Osteoblast (primary cell): Measurements from ENCODE around the gene GPR158. TPM values are rescaled to one million over a fixed set of nuclear protein-coding genes. Genes with fewer than 3 reads are reported as not detected.

Experiments used
- DNase-seq: peaks from one replicate; pipeline ENCODE4 v3.0.0; 2011; ENCODE audit warnings: low spot score, mixed read lengths; ENCODE audit not compliant: insufficient read length; ENCODE audit errors: missing footprints
- H2AFZ ChIP-seq: 2 replicates; pipeline ENCODE4 v1.6.0; 2011; ENCODE audit warnings: mild to moderate bottlenecking, low read length
- H3K27ac ChIP-seq: 2 replicates; pipeline ENCODE4 v1.5.1; 2011; ENCODE audit warnings: mild to moderate bottlenecking, low read depth, low read length, moderate library complexity
- H3K27me3 ChIP-seq: 2 replicates; pipeline ENCODE4 v1.6.0; 2012; ENCODE audit warnings: mild to moderate bottlenecking, control low read depth, inconsistent platforms, low read length, moderate library complexity; ENCODE audit not compliant: insufficient read depth
- H3K36me3 ChIP-seq: 2 replicates; pipeline ENCODE4 v1.5.1; 2011; ENCODE audit warnings: mild to moderate bottlenecking, low read length, control low read depth, moderate library complexity; ENCODE audit not compliant: insufficient read depth
- H3K4me1 ChIP-seq: 2 replicates; pipeline ENCODE4 v1.5.1; 2011; ENCODE audit warnings: mild to moderate bottlenecking, low read length, control low read depth, moderate library complexity; ENCODE audit not compliant: insufficient read depth
- H3K4me2 ChIP-seq: 2 replicates; pipeline ENCODE4 v1.6.0; 2011; ENCODE audit warnings: mild to moderate bottlenecking, low read length; ENCODE audit not compliant: insufficient read depth
- H3K4me3 ChIP-seq: fragments of 200-600 bp; sonication (generic); 3 replicates; pipeline ENCODE4 v1.5.1; 2012; ENCODE audit warnings: mild to moderate bottlenecking, low read length, inconsistent platforms; ENCODE audit not compliant: insufficient read depth
- H3K79me2 ChIP-seq: 2 replicates; pipeline ENCODE4 v1.6.0; 2012; ENCODE audit warnings: mild to moderate bottlenecking, low read length, control low read depth, inconsistent platforms; ENCODE audit not compliant: insufficient read depth
- H3K9me3 ChIP-seq: 2 replicates; pipeline ENCODE4 v1.5.1; 2011; ENCODE audit warnings: low read depth, low read length, control low read depth
- H4K20me1 ChIP-seq: 2 replicates; pipeline ENCODE4 v1.6.0; 2012; ENCODE audit warnings: mild to moderate bottlenecking, low read length, control low read depth; ENCODE audit not compliant: insufficient read depth
- CTCF ChIP-seq: IDR thresholded peaks from 2 replicates; pipeline ENCODE4 v1.5.1; 2011; ENCODE audit warnings: mild to moderate bottlenecking, low read depth, low read length, moderate library complexity; ENCODE audit errors: extremely low read depth
- total RNA-seq: library from RNA; depleted of rRNA; stranded (reverse); fragments of >200 nt; gene quantifications from 2 replicates; pipeline ENCODE4 v1.2.3, GENCODE V29; 2012

GPR158 gene
- total RNA-seq, 1 donor: under 0.01 TPM

- H4K20me1 ChIP-seq: no peaks in the 10 kb centered on the region
- H2AFZ ChIP-seq: no peak overlapping the region
- H3K36me3 ChIP-seq: no peaks in the 10 kb centered on the region
- no peak overlapping the region for H3K27ac ChIP-seq
- no peaks in the 10 kb centered on the region for H3K9me3 ChIP-seq
- H3K4me3 ChIP-seq: no peak overlapping the region
- no peak for DNase-seq
- H3K4me2 ChIP-seq: no peak overlapping the region
- no peaks in the 10 kb centered on the region for H3K79me2 ChIP-seq
- H3K4me1 ChIP-seq: no peaks in the 10 kb centered on the region
- no peaks in the 10 kb centered on the region for H3K27me3 ChIP-seq
- TF ChIP-seq CTCF: no peak
Observed at GRCh38 chr10:25522294-25522693, 347.5 kb downstream of the GPR158 start.

GRCh38 chr10:25522946-25523608 is 348.3 kb downstream of the GPR158 start:
- no peaks in the 10 kb centered on the region for H3K79me2 ChIP-seq
- H3K4me3 ChIP-seq: no peak overlapping the region
- H2AFZ ChIP-seq: no peak overlapping the region
- no peak for DNase-seq
- no peak for TF ChIP-seq CTCF
- H3K27ac ChIP-seq: no peak overlapping the region
- no peaks in the 10 kb centered on the region for H3K9me3 ChIP-seq
- H3K4me2 ChIP-seq: no peak overlapping the region
- H4K20me1 ChIP-seq: no peaks in the 10 kb centered on the region
- H3K4me1 ChIP-seq: no peaks in the 10 kb centered on the region
- H3K27me3 ChIP-seq: no peaks in the 10 kb centered on the region
- no peaks in the 10 kb centered on the region for H3K36me3 ChIP-seq

GRCh38 chr10:25530306-25530705 is 355.5 kb downstream of the GPR158 start:
- TF ChIP-seq CTCF: no peak
- no peak for DNase-seq
- Histone ChIP-seq H4K20me1 (no peaks in the 10 kb centered on the region), H2AFZ (no peak overlapping the region), H3K9me3 (no peaks in the 10 kb centered on the region), H3K4me1 (no peaks in the 10 kb centered on the region), H3K36me3 (no peaks in the 10 kb centered on the region), H3K4me2 (no peak overlapping the region), H3K27ac (no peak overlapping the region), H3K27me3 (no peaks in the 10 kb centered on the region), H3K79me2 (no peaks in the 10 kb centered on the region), H3K4me3 (no peak overlapping the region)

GRCh38 chr10:25531457-25532061 is 356.8 kb downstream of the GPR158 start:
- Histone ChIP-seq H4K20me1 (no peaks in the 10 kb centered on the region), H3K27me3 (no peaks in the 10 kb centered on the region), H3K9me3 (no peaks in the 10 kb centered on the region), H3K4me2 (no peak overlapping the region), H3K79me2 (no peaks in the 10 kb centered on the region), H3K4me3 (no peak overlapping the region), H3K4me1 (no peaks in the 10 kb centered on the region), H3K36me3 (no peaks in the 10 kb centered on the region), H2AFZ (no peak overlapping the region), H3K27ac (no peak overlapping the region)
- DNase-seq: no peak
- TF ChIP-seq CTCF: no peak
